A673 (cell line): Measurements from ENCODE around the gene SNAPC5.

Experiments used
- EZH2 ChIP-seq: fragments of 200-600 bp; sonication (generic); IDR thresholded peaks from 2 replicates; pipeline ENCODE4 v1.6.1; 2017; ENCODE audit warnings: borderline replicate concordance, low read depth, mild to moderate bottlenecking, mixed read lengths, antibody characterized with exemption, low read length; ENCODE audit not compliant: poor library complexity, severe bottlenecking
- TF ChIP-seq, protein P1 (sequence below): fragments of 300-800, 200-600 bp; sonication (generic); conservative IDR thresholded peaks from 2 replicates; pipeline ENCODE4 v1.5.1; 2017; ENCODE audit warnings: low read depth, mild to moderate bottlenecking, antibody characterized with exemption, low read length, moderate library complexity, mixed read lengths

DNA sequence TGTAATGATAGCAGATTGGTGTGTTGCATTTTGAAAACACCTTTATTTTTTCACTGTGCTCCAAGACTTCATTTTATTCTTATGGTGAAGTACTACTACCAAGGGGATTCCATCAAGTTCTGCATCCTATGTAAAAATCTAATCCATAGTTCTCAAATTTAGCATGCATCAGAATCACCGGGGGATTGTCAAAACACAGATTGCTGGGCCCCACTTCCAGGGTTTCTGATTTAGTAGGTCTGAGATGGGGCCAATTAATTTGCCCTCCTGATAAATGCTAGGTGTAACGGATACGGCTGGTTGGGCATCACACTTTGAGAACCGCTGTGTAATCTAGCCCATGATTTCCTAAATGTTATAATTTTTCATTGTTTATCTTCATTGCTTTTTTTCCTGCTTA is 8.3 kb upstream of the SNAPC5 start:
- TF ChIP-seq, protein P1, sequence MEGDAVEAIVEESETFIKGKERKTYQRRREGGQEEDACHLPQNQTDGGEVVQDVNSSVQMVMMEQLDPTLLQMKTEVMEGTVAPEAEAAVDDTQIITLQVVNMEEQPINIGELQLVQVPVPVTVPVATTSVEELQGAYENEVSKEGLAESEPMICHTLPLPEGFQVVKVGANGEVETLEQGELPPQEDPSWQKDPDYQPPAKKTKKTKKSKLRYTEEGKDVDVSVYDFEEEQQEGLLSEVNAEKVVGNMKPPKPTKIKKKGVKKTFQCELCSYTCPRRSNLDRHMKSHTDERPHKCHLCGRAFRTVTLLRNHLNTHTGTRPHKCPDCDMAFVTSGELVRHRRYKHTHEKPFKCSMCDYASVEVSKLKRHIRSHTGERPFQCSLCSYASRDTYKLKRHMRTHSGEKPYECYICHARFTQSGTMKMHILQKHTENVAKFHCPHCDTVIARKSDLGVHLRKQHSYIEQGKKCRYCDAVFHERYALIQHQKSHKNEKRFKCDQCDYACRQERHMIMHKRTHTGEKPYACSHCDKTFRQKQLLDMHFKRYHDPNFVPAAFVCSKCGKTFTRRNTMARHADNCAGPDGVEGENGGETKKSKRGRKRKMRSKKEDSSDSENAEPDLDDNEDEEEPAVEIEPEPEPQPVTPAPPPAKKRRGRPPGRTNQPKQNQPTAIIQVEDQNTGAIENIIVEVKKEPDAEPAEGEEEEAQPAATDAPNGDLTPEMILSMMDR = no peak
- TF ChIP-seq EZH2 = no peak
